Activated CD8-positive, alpha-beta memory T cell treated with anti-CD3 and anti-CD28 coated beads for 36 hours (primary cell): ENCODE results near the gene GRIN2D. TPM values are rescaled to one million over a fixed set of nuclear protein-coding genes. Genes with fewer than 3 reads are reported as not detected.

ENCODE experiments used
- CTCF ChIA-PET: fragments of 350-600 bp; sonication (Branson Sonifier 250); formaldehyde crosslinking; loops from one replicate; lab custom pipeline; 2021; ENCODE audit warnings: antibody characterized with exemption; lab: Charles Lee
- POLR2A ChIA-PET: fragments of 350-600 bp; sonication (Branson Sonifier 250); formaldehyde crosslinking; loops from one replicate; lab custom pipeline; 2021; ENCODE audit warnings: antibody characterized with exemption; lab: Charles Lee
- total RNA-seq, 2 experiments: library from RNA; stranded (reverse); gene quantifications; one replicate each; pipeline ENCODE4 v1.2.3, GENCODE V29; 2021

The GRIN2D gene
- total RNA-seq = under 1 TPM; 0.15 to 0.17 TPM

DNA sequence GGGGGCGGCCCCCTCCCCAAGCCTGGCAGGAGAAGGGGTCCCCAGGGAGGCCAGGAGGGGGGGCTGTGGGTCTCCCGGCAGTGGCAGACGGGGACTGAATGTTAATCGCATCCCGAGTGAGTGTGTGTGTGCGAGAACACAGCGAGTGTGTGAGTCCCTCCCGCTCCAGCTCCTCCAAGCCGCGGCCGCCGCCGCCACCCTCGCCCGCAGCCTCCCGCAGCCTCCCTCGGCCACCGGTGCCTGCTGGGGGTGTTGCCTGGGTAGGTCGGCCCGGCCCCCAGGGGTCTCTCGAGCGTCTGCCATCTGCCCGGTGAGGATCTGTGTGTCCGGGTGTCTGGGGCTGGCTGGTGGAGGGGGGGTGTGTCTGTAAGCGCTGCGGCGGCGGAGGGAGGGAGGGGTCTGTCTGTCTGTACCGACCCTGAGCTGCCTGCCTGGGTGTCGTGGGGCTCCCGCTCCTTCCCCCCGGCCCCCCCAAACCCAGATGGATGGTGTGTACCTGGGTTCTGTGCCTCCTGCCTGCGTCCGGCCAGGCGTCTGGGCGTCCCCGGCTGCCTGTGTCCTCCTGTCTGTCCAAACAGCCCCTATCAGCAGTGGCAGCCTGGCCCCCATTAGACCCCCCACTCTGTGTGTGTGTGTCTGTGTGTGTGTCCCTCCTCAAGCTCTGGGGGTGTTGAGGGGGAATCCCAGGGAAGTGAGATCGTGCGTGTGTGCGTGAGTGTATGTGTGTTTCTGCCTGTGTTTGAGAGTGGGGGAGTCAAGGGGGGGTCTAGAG, at the start of gene GRIN2D:
Gene GRIN2D (plus strand): TSS at position 110 of the 772 bp plus-strand sequence. CDS start 4,725 bp downstream, outside the sequence.
- CTCF ChIA-PET = interaction anchor here (0.5 kb wide), 1 partner anchor 1377 kb away, joined by 5 read pairs; no protein-coding TSS in a partner anchor
- POLR2A ChIA-PET = interaction anchor here (0.5 to 0.8 kb wide), 2 partner anchors 9 to 46 kb away, joined by 3 to 4 read pairs; no protein-coding TSS in a partner anchor

DNA sequence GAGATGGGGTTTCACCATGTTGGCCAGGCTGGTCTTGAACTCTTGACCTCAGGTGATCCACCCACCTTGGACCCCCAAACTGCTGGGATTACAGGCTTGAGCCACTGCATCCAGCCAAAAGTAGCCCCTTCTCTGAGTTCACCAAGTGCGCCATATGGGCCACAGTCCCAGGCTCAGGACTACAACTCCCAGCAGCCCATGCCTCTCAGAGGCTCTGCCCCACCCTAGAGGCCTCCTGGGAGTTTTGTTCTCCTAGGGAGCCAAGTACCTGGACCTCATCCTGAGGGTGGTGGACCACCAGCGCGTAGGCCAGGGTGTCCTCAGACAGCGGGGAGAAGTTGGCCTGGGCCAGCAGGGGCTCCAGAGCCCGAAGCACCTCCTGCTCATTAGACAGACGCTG, 48.6 kb upstream of the GRIN2D start:
- CTCF ChIA-PET = no interaction called here
- POLR2A ChIA-PET = no interaction called here

GRCh38 chr19:48346191-48346590, 47.3 kb upstream of the GRIN2D start:
- POLR2A ChIA-PET = no interaction called here
- CTCF ChIA-PET = no interaction called here

DNA sequence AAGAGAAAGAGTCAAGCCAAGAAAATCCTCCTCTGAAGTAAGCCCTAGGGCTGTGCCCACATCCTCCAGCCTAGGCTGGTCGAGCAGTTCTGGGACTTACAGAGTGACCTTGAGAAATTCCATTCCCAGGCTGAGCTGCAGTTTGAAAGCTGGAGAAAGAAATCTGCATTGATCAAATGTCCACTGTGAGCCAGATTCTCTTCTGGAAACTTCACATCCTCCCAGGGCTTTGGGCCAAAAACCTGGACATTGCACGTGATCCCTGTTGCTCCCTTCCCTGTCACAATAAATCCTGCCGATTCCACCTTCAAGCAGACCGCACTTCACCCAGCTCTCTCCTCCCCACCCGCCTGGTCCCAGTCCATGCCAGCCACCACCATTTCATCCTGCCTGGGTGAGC, 45.4 kb upstream of the GRIN2D start:
- CTCF ChIA-PET = interaction anchor here (0.7 to 1.5 kb wide), 2 partner anchors 8 to 41 kb away, joined by 4 read pairs; no protein-coding TSS in a partner anchor
- POLR2A ChIA-PET = interaction anchor here (0.7 kb wide), 1 partner anchor 45 kb away, joined by 4 read pairs; the partner anchor contains the start of gene GRIN2D

- ChIA-PET POLR2A (no interaction called here), CTCF (no interaction called here)
These were observed 44.7 kb upstream of the GRIN2D start for GRCh38 chr19:48348737-48349136.

DNA sequence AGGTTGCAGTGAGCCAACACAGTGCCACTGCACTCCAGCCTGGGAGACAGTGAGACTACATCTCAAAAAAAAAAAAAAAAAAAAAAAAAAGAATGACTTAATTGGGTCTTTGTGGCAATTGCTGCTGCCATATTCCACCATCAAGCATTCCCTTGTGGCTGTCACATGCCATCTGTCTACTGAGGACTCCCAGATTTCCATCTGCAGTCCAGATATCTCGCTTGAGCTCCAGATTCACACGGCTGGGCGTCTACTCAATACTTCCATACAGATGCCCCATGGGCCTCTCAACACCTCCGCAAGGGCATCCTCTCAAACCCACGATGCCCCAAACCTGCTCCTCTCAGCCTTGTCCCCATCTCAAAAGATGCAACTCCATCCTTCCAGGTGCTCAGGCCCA, 42.6 kb upstream of the GRIN2D start:
- ChIA-PET CTCF (interaction anchor here (0.6 to 1.5 kb wide), 11 partner anchors 14 to 414 kb away, joined by 3 to 8 read pairs (median 3); partner anchors contain the start of genes KDELR1, SYNGR4 and TMEM143), POLR2A (no interaction called here)

DNA sequence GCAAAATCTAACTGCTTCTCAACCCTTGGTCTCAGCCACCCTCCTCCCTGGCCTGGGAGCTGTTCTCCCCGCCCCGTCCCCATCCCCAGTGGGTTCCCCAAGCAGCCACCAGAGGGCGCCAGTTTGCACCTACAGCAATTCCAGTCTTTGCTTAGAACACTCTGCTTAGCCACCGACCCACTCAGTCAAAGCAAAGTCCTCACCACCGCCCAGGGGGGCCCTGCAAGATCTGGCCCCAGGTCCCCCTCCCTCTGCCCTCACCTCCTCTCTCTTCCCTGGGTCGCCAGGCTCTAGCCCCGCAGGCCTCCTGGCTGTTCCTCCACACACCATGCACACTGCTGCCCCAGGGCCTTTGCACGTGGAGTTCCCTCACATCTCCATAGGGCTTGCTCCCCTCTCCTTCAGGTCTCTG, 42.1 kb upstream of the GRIN2D start:
- ChIA-PET CTCF (interaction anchor here (0.6 to 1.6 kb wide), 12 partner anchors 13 to 414 kb away, joined by 3 to 8 read pairs (median 3); partner anchors contain the start of genes KDELR1, SYNGR4 and TMEM143), POLR2A (no interaction called here)

DNA sequence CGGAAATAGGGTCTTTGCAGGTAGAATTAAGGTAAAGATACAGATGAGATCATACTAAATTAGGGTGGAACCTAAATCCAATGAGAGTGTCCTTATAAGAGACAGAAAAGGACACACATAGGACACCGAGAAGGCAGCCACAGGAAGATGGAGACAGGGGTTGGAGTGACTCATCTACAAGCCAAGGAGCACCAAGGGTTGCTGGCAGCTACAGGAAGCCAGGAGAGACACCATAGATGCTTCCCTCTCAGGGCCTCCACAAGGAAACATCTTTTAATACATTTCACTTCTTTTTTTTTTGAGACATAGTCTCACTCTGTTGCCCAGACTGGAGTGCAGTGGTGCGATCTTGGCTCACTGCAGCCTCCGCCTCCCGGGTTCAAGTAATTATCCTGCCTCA, 39.8 kb upstream of the GRIN2D start:
- ChIA-PET CTCF (interaction anchor here (0.7 to 1.3 kb wide), 2 partner anchors 9 to 38 kb away, joined by 3 to 5 read pairs; no protein-coding TSS in a partner anchor), POLR2A (interaction anchor here (0.7 kb wide), 1 partner anchor 167 kb away, joined by 5 read pairs; no protein-coding TSS in a partner anchor)

DNA sequence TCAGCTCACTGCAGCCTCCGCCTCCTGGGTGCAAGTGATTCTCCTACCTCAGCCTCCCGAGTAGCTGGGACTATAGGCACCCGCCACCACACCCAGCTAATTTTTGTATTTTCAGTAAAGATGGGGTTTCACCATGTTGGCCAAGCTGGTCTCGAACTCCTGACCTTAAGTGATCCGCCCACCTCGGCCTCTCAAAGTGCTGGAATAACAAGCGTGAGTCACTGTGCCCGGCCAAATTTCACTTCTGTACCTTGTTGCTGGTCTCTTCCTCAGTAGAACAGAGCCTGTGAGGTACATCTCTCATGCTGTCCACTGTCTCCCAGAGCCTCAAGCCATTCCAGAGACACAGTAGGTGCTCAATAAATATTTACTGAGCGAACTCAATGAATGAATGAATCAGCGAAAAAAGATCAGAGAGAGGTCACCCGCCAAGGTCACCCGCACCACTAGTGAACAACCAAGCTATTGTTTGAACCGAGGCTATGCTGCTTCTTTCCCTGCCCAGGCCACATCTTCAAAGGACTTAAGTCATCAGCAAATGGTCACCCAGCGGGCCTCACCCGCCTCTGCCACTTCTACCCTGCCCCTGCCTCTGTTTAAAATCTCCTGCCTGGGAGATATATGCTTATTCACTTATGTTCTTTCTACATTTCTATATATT, 39.0 kb upstream of the GRIN2D start:
- POLR2A ChIA-PET = no interaction called here
- CTCF ChIA-PET = interaction anchor here (0.6 to 1.3 kb wide), 2 partner anchors 9 to 22 kb away, joined by 3 to 5 read pairs; no protein-coding TSS in a partner anchor

GRCh38 chr19:48355365-48355954, 38.0 kb upstream of the GRIN2D start:
- ChIA-PET CTCF (interaction anchor here (0.5 to 1.5 kb wide), 2 partner anchors 8 to 22 kb away, joined by 4 read pairs; no protein-coding TSS in a partner anchor), POLR2A (no interaction called here)

- POLR2A ChIA-PET = no interaction called here
- CTCF ChIA-PET = interaction anchor here (0.6 to 1.4 kb wide), 2 partner anchors 45 to 98 kb away, joined by 3 read pairs; no protein-coding TSS in a partner anchor
These were observed 34.3 kb upstream of the GRIN2D start for GRCh38 chr19:48359123-48359522.

- CTCF ChIA-PET = interaction anchor here (0.6 to 3.1 kb wide), 2 partner anchors 28 to 222 kb away, joined by 5 to 15 read pairs; no protein-coding TSS in a partner anchor
- POLR2A ChIA-PET = no interaction called here
These were observed 31.6 kb upstream of the GRIN2D start for GRCh38 chr19:48361912-48362311.

GRCh38 chr19:48362716-48363499, 30.6 kb upstream of the GRIN2D start:
- POLR2A ChIA-PET = interaction anchor here (0.7 to 1.9 kb wide), 2 partner anchors 41 to 57 kb away, joined by 5 to 15 read pairs; a partner anchor contains a TSS
- CTCF ChIA-PET = interaction anchor here (1.0 to 3.1 kb wide), 4 partner anchors 9 to 29 kb away, joined by 3 to 15 read pairs (median 8); partner anchors contain the start of gene KDELR1

GRCh38 chr19:48363500-48363809, 30.0 kb upstream of the GRIN2D start:
- POLR2A ChIA-PET = interaction anchor here (0.7 to 1.9 kb wide), 4 partner anchors 28 to 84 kb away, joined by 3 to 15 read pairs (median 8); partner anchors contain the start of gene KDELR1
- CTCF ChIA-PET = interaction anchor here (0.9 to 3.1 kb wide), 6 partner anchors 9 to 49 kb away, joined by 3 to 15 read pairs (median 6); partner anchors contain the start of gene KDELR1

DNA sequence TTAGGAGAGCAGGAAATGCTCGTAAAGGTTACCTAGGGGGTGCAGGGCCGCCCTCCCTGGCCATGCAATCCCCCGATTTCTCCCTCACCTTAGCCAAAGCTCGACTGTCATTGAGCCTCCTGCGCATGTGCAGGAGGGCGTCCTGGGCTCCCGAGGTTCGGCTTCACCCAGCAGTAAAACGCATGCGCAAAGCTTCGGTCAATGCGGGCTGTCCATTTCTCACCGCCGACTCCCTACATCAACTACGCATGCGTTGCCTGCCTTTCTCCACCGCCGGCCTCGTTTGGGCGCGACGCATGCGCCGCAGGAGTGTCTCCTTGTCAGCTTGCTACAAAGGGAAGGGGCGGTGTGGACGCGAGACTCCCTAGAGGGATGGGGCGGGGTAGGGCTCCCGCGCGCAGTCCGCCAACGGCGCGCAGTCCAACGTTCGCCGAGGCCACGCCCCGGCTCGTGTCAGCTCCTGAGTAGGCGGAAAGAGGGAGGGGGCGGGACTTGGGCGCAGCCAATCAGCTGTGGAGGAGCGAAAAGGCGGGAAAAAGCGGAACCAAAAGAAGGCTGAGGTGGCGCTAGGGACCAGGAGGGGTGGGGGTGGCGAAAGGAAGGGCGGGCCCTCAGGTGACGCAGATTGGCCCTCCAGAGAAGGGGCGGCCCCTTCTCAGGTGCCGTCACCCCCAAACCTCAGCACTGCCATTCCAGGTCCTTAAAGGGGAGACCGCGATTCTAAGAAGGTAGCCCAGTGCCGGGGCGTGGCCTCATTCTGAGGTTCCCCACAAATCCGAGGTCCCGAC, 29.5 kb upstream of the GRIN2D start, which contains the start of the genes SYNGR4 and TMEM143:
Gene SYNGR4 (plus strand): TSS at position 558 of the 788 bp plus-strand sequence. CDS start 1,476 bp downstream, outside the sequence.
Gene TMEM143 (minus strand): TSS at position 131 of the 788 bp plus-strand sequence. CDS start 20 bp downstream, at position 111.
- CTCF ChIA-PET = interaction anchor here (0.9 to 3.1 kb wide), 7 partner anchors 10 to 50 kb away, joined by 3 to 15 read pairs (median 5); partner anchors contain the start of gene KDELR1

GRCh38 chr19:48364598-48365348, 28.7 kb upstream of the GRIN2D start:
- CTCF ChIA-PET = interaction anchor here (0.9 to 3.1 kb wide), 7 partner anchors 11 to 51 kb away, joined by 3 to 15 read pairs (median 4); partner anchors contain the start of gene KDELR1
- POLR2A ChIA-PET = interaction anchor here (1.0 to 1.9 kb wide), 4 partner anchors 27 to 254 kb away, joined by 3 to 15 read pairs (median 4); partner anchors contain the start of genes KDELR1, RPL18 and SPHK2

More for the DNA sequence above, 29.5 kb upstream of the GRIN2D start, which contains the start of the genes SYNGR4 and TMEM143:
- POLR2A ChIA-PET = interaction anchor here (0.6 to 1.9 kb wide), 6 partner anchors 27 to 255 kb away, joined by 3 to 15 read pairs (median 8); partner anchors contain the start of genes KDELR1, RPL18 and SPHK2
